ENCODE data around the gene TEKT1.
"Not testable (repeated sequence)": the region's sequence is repeated elsewhere in the genome, so short reads cannot be mapped to it uniquely, and the experiment has no call there.

TEKT1 gene

DNA sequence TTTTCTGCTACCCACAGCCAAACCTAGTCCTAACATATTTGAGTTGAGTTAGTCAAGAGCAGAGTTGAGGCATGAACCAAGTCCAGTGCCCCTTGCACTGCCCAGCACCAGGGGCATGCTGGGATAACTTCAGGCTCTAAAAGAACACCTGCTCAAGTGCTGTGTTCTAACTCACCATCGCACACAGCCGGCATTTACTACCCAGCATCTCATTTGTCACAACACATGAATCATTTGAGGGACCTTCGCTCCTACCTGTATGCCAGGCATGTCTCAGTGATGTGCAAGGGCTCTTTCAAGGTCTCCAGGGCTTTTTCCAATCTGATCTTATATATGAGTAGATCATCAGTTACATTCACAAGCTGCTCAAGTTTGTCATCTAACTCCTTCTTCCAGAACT lies 12.6 kb downstream of the TEKT1 start:
- no CpG with 5 or more reads among the region's 3 CpGs for WGBS (ENCODE audit: insufficient coverage, insufficient read length)
- no peak overlapping the region for H3K27ac ChIP-seq (ENCODE audit: low read length)
- H3K4me1 ChIP-seq (ENCODE audit: control insufficient read depth, insufficient read depth, low read length): no peaks in the 10 kb centered on the region
- DNase-seq (ENCODE audit: low read depth, low spot score): no peak
- H3K36me3 ChIP-seq (ENCODE audit: control insufficient read depth, insufficient read depth, low read length): no peaks in the 10 kb centered on the region
- H3K4me3 ChIP-seq (ENCODE audit: low read length): no peak overlapping the region
- H3K27me3 ChIP-seq (ENCODE audit: control insufficient read depth, insufficient read depth, low read length): no peaks in the 10 kb centered on the region
- no peaks in the 10 kb centered on the region for H3K9me3 ChIP-seq (ENCODE audit: control insufficient read depth, insufficient read depth, low read length)

- WGBS (ENCODE audit: insufficient coverage, insufficient read length): no CpG with 5 or more reads among the region's 3 CpGs
- H3K4me3 ChIP-seq (ENCODE audit: low read length); H3K27me3 ChIP-seq (ENCODE audit: control insufficient read depth, insufficient read depth, low read length); H3K4me1 ChIP-seq (ENCODE audit: control insufficient read depth, insufficient read depth, low read length); DNase-seq (ENCODE audit: low read depth, low spot score); H3K36me3 ChIP-seq (ENCODE audit: control insufficient read depth, insufficient read depth, low read length); H3K9me3 ChIP-seq (ENCODE audit: control insufficient read depth, insufficient read depth, low read length); H3K27ac ChIP-seq (ENCODE audit: low read length): not testable (repeated sequence)
Measured at GRCh38 chr17:6816368-6816767, 15.2 kb downstream of the TEKT1 start.

GRCh38 chr17:6815775-6816174 lies 15.8 kb downstream of the TEKT1 start:
- H3K9me3 ChIP-seq (ENCODE audit: control insufficient read depth, insufficient read depth, low read length): no peaks in the 10 kb centered on the region
- H3K4me1 ChIP-seq (ENCODE audit: control insufficient read depth, insufficient read depth, low read length): no peaks in the 10 kb centered on the region
- H3K27me3 ChIP-seq (ENCODE audit: control insufficient read depth, insufficient read depth, low read length): no peaks in the 10 kb centered on the region
- H3K27ac ChIP-seq (ENCODE audit: low read length): no peak overlapping the region
- H3K36me3 ChIP-seq (ENCODE audit: control insufficient read depth, insufficient read depth, low read length): no peaks in the 10 kb centered on the region
- DNase-seq (ENCODE audit: low read depth, low spot score): no peak
- WGBS (ENCODE audit: insufficient coverage, insufficient read length): no CpG with 5 or more reads among the region's 10 CpGs
- no peak overlapping the region for H3K4me3 ChIP-seq (ENCODE audit: low read length)

GRCh38 chr17:6812295-6812694 lies 19.2 kb downstream of the TEKT1 start:
- Histone ChIP-seq H3K4me3 (ENCODE audit: low read length) (no peak overlapping the region), H3K9me3 (ENCODE audit: control insufficient read depth, insufficient read depth, low read length) (no peaks in the 10 kb centered on the region), H3K27me3 (ENCODE audit: control insufficient read depth, insufficient read depth, low read length) (no peaks in the 10 kb centered on the region), H3K36me3 (ENCODE audit: control insufficient read depth, insufficient read depth, low read length) (no peaks in the 10 kb centered on the region), H3K27ac (ENCODE audit: low read length) (no peak overlapping the region), H3K4me1 (ENCODE audit: control insufficient read depth, insufficient read depth, low read length) (no peaks in the 10 kb centered on the region)
- no peak for DNase-seq (ENCODE audit: low read depth, low spot score)
- no CpG with 5 or more reads among the region's 9 CpGs for WGBS (ENCODE audit: insufficient coverage, insufficient read length)

DNA sequence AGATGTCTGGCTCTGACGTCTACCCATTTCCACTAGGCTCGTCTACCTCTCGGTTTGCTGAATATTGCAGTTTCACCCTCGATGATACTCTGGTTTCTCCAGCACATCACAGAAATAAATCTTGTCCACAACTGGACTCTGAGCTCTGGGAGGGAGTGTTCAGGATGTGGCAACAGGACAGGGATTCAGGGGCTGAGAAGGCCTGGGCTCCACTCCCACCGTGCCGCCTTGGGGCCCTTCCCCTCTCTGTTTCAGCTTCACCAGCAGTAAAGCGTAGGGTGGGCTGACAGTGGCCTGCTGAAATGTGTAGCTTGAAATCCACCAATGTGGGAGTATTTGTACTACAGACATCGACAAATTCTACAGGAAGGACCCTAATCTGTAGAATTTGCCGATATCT lies 20.0 kb downstream of the TEKT1 start:
- no CpG with 5 or more reads among the region's 9 CpGs for WGBS (ENCODE audit: insufficient coverage, insufficient read length)
- no peaks in the 10 kb centered on the region for H3K9me3 ChIP-seq (ENCODE audit: control insufficient read depth, insufficient read depth, low read length)
- H3K36me3 ChIP-seq (ENCODE audit: control insufficient read depth, insufficient read depth, low read length): no peaks in the 10 kb centered on the region

GRCh38 chr17:6800422-6801027 lies 31.0 kb downstream of the TEKT1 start:
- H3K27me3 ChIP-seq (ENCODE audit: control insufficient read depth, insufficient read depth, low read length): no peaks in the 10 kb centered on the region
- H3K4me3 ChIP-seq (ENCODE audit: low read length): no peak overlapping the region
- no peaks in the 10 kb centered on the region for H3K9me3 ChIP-seq (ENCODE audit: control insufficient read depth, insufficient read depth, low read length)
- DNase-seq (ENCODE audit: low read depth, low spot score): no peak
- no peak overlapping the region for H3K27ac ChIP-seq (ENCODE audit: low read length)
- peaks cover 1% of the 10 kb centered on the region; the same call in 1 of the 2 replicates for H3K4me1 ChIP-seq (ENCODE audit: control insufficient read depth, insufficient read depth, low read length)
- no peaks in the 10 kb centered on the region for H3K36me3 ChIP-seq (ENCODE audit: control insufficient read depth, insufficient read depth, low read length)
- WGBS (ENCODE audit: insufficient coverage, insufficient read length): no CpG with 5 or more reads among the region's 13 CpGs

More for the DNA sequence above, 20.0 kb downstream of the TEKT1 start:
- no peak overlapping the region for H3K27ac ChIP-seq (ENCODE audit: low read length)
- no peak overlapping the region for H3K4me3 ChIP-seq (ENCODE audit: low read length)
- no peaks in the 10 kb centered on the region for H3K4me1 ChIP-seq (ENCODE audit: control insufficient read depth, insufficient read depth, low read length)
- no peak for DNase-seq (ENCODE audit: low read depth, low spot score)
- H3K27me3 ChIP-seq (ENCODE audit: control insufficient read depth, insufficient read depth, low read length): no peaks in the 10 kb centered on the region

DNA sequence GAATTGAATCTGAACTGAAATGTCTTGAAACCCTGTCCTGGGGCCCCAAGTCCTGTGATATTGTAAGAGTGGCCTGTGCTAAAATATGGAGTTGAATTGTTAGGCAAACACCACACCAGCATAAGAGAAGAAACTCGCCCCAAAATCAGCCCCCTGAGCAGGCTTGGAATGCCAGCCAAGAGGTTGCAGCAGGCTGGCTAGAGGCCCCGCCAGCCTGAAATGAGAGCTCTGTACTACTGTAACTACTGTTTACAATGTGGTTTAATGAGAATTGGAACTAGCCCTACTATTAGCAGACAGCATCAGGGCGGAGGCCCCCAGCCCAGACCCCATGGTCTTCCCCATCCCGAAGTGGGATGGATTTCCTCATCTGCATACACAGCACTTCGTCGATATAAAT lies 31.8 kb downstream of the TEKT1 start:
- no peak overlapping the region for H3K4me3 ChIP-seq (ENCODE audit: low read length)
- H3K27ac ChIP-seq (ENCODE audit: low read length): no peak overlapping the region
- no peaks in the 10 kb centered on the region for H3K9me3 ChIP-seq (ENCODE audit: control insufficient read depth, insufficient read depth, low read length)
- H3K36me3 ChIP-seq (ENCODE audit: control insufficient read depth, insufficient read depth, low read length): no peaks in the 10 kb centered on the region
- WGBS (ENCODE audit: insufficient coverage, insufficient read length): no CpG with 5 or more reads among the region's 6 CpGs
- no peaks in the 10 kb centered on the region for H3K27me3 ChIP-seq (ENCODE audit: control insufficient read depth, insufficient read depth, low read length)
- H3K4me1 ChIP-seq (ENCODE audit: control insufficient read depth, insufficient read depth, low read length): peaks cover 1% of the 10 kb centered on the region; the same call in 1 of the 2 replicates
- no peak for DNase-seq (ENCODE audit: low read depth, low spot score)

DNA sequence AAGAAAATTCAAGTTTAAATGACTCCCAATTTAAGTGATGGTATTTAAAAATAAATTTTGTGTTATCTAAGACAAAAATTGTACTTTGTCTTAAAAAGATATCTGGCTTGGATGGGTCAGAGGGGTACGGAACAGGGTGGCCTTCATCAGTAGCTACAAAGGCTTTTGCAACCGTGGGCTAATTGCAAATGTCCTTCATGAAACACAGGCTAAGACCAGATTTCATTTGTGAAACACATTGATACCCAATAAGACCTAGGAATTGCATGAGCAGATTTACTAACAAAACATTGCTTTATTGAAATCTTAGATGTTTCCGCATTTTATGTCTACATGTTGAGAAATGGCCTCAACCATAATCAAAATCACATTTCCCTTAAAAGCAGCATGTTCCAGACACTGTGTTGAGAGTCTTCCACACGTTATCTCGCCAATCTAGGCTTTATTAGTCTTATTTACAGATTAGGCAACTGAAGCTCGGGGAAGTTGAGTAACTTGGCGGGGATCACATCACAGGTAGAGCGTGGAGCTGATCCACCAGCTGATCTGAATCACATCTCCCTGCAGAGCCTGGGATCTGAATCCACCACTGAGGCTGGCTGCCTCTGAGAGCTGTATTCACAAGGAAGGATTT lies 33.7 kb downstream of the TEKT1 start:
- Histone ChIP-seq H3K4me1 (ENCODE audit: control insufficient read depth, insufficient read depth, low read length) (peaks cover 1% of the 10 kb centered on the region; the same call in 1 of the 2 replicates), H3K4me3 (ENCODE audit: low read length) (no peak overlapping the region), H3K27ac (ENCODE audit: low read length) (no peak overlapping the region), H3K36me3 (ENCODE audit: control insufficient read depth, insufficient read depth, low read length) (no peaks in the 10 kb centered on the region), H3K9me3 (ENCODE audit: control insufficient read depth, insufficient read depth, low read length) (no peaks in the 10 kb centered on the region), H3K27me3 (ENCODE audit: control insufficient read depth, insufficient read depth, low read length) (no peaks in the 10 kb centered on the region)
- WGBS (ENCODE audit: insufficient coverage, insufficient read length): no CpG with 5 or more reads among the region's 8 CpGs
- DNase-seq (ENCODE audit: low read depth, low spot score): no peak

GRCh38 chr17:6796887-6797490 lies 34.5 kb downstream of the TEKT1 start:
- WGBS (ENCODE audit: insufficient coverage, insufficient read length): no CpG with 5 or more reads among the region's 2 CpGs
- no peaks in the 10 kb centered on the region for H3K27me3 ChIP-seq (ENCODE audit: control insufficient read depth, insufficient read depth, low read length)
- H3K4me3 ChIP-seq (ENCODE audit: low read length): no peak overlapping the region
- no peak for DNase-seq (ENCODE audit: low read depth, low spot score)
- H3K36me3 ChIP-seq (ENCODE audit: control insufficient read depth, insufficient read depth, low read length): no peaks in the 10 kb centered on the region
- H3K9me3 ChIP-seq (ENCODE audit: control insufficient read depth, insufficient read depth, low read length): no peaks in the 10 kb centered on the region
- H3K27ac ChIP-seq (ENCODE audit: low read length): no peak overlapping the region
- peaks cover 1% of the 10 kb centered on the region; the same call in 1 of the 2 replicates for H3K4me1 ChIP-seq (ENCODE audit: control insufficient read depth, insufficient read depth, low read length)

GRCh38 chr17:6796017-6796886 lies 35.3 kb downstream of the TEKT1 start:
- Histone ChIP-seq H3K36me3 (ENCODE audit: control insufficient read depth, insufficient read depth, low read length) (no peaks in the 10 kb centered on the region), H3K27ac (ENCODE audit: low read length) (no peak overlapping the region), H3K27me3 (ENCODE audit: control insufficient read depth, insufficient read depth, low read length) (no peaks in the 10 kb centered on the region), H3K4me1 (ENCODE audit: control insufficient read depth, insufficient read depth, low read length) (peaks cover 1% of the 10 kb centered on the region; the same call in 1 of the 2 replicates), H3K4me3 (ENCODE audit: low read length) (no peak overlapping the region), H3K9me3 (ENCODE audit: control insufficient read depth, insufficient read depth, low read length) (no peaks in the 10 kb centered on the region)
- no CpG with 5 or more reads among the region's 10 CpGs for WGBS (ENCODE audit: insufficient coverage, insufficient read length)
- DNase-seq (ENCODE audit: low read depth, low spot score): no peak
